Measurements from ENCODE around the gene SHB.

SHB gene

GRCh38 chr9:38020151-38021076 lies 48.6 kb downstream of the SHB start:
- no peak for DNase-seq

GRCh38 chr9:38019731-38020130 lies 49.3 kb downstream of the SHB start:
- DNase-seq = no peak

GRCh38 chr9:38018958-38019602 lies 49.9 kb downstream of the SHB start:
- no peak for DNase-seq

GRCh38 chr9:38018241-38018957 lies 50.6 kb downstream of the SHB start:
- DNase-seq = no peak

- no peak for DNase-seq
Observed at GRCh38 chr9:38017885-38018186, 51.2 kb downstream of the SHB start.

- DNase-seq = no peak
Observed at GRCh38 chr9:38017149-38017884, 51.7 kb downstream of the SHB start.

- DNase-seq = no peak
Observed at GRCh38 chr9:38016375-38017135, 52.5 kb downstream of the SHB start.

GRCh38 chr9:38015906-38016305 lies 53.1 kb downstream of the SHB start:
- DNase-seq = no peak

- no peak for DNase-seq
Observed at GRCh38 chr9:38015266-38015665, 53.8 kb downstream of the SHB start.

- DNase-seq = no peak
Observed at GRCh38 chr9:38012767-38013450, 56.1 kb downstream of the SHB start.

- DNase-seq = no peak
Observed at GRCh38 chr9:38011991-38012390, 57.0 kb downstream of the SHB start.

GRCh38 chr9:38010918-38011704 lies 57.9 kb downstream of the SHB start:
- peak; percentile 34 for DNase-seq

- no peak for DNase-seq
Observed at GRCh38 chr9:38009990-38010389, 59.0 kb downstream of the SHB start.

- DNase-seq = no peak
Observed at GRCh38 chr9:38009035-38009501, 60.0 kb downstream of the SHB start.

- DNase-seq = no peak
Observed at GRCh38 chr9:38008168-38009034, 60.6 kb downstream of the SHB start.

GRCh38 chr9:38007016-38007415 lies 62.0 kb downstream of the SHB start:
- DNase-seq = no peak

- DNase-seq = no peak
Observed at GRCh38 chr9:38006163-38006562, 62.9 kb downstream of the SHB start.

- DNase-seq = no peak
Observed at GRCh38 chr9:38004809-38005560, 64.0 kb downstream of the SHB start.

All from RPMI8226 (cell line).